ENCODE measurements around the gene FGF6. TPM values are rescaled to one million over a fixed set of nuclear protein-coding genes. Genes with fewer than 3 reads are reported as not detected.
A peak's percentile ranks its signal among the peaks of the same experiment; 100 is the strongest.
"Not testable (repeated sequence)": the region's sequence is repeated elsewhere in the genome, so short reads cannot be mapped to it uniquely, and the experiment has no call there.

The FGF6 gene
- not detected in 2 replicates for total RNA-seq

DNA sequence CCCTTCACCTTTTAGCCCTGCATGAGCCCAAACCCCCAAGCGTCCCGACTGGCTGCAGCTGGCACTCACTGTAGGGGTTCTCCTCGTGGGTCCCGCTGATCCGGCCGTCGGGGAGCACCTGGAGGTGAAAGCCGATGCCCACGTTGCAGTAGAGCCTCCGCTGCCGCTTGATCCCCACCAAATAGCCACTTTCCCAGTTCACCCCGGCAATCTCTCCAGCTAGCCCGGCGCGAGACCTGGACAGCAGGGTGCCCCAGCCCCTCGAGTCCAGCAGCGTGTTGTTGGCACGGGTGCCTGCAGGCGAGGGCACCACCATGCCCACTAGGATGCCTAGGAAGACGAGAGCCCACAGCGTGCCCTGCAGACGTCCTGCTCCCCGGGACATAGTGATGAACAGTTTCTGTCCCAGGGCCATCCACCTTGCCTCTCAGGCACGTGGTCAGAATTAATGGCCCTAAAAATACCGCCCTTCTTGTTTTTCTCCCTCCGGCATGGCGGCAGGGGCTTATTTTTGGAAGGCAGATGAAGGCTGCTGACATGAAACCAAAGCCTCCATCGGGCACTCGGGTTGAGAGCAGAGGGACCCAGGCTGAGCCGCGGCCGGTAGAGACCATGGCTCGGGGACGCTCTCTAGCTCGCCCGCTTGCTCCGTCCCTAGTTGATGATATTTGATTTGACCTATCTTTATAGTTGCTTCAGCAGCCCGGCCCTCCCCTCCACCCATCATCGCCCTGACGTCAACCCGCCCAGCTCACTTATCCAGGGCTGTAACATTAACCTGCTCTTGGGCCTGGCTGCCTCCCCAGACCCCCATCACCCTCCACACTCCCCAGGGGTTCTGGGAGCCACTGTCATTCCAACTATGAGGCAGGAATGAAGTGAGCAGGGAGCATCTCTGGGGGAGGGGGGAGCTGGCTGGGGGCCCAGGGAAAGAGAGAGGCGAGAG is at the start of gene FGF6:
Gene FGF6 (minus strand): TSS at position 660 of the 946 bp plus-strand sequence. CDS start 245 bp downstream, at position 415.
- DNase-seq (ENCODE audit: low read depth in 2 of 2), result no peak

DNA sequence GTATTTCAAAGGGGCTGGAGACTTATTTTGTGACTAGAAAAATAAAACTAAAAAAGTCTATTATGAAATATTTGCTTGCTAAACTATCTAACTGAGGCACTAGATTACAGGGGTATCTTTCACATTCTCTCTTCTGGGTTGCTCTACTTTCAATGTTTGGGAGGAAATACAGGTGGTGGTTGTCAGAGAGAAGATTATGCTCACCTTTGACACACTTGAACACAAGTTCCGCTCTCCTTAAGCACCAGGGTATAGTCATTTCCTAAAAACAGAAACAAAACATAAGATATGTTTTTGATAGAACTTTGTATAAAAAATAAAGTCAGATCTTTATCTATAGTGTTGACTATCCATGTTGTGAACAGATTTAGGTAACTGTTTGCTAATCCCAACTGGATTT is 45.4 kb upstream of the FGF6 start:
- DNase-seq (ENCODE audit: low read depth in 2 of 2), result peak in 1 of 2 donors; percentile 2

DNA sequence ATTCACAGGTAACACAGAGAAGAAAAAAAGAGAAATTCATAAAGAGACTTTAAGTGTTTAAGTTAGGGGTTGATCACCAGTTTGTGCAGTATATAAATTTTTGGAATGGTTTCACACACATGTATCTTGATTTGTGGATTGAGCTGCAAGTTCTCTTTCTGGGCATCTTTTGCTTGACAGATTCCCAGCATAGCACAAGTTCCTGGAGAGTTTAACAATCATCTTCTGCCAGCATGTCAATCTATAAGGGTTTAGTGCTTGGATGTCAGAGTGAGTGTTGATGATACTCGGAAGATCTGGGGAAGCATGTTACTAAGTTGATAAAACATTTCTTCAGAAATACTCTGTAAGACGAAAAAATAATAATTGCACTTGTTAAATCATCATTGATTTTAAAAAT is 43.9 kb upstream of the FGF6 start:
- no peak for DNase-seq (ENCODE audit: low read depth in 2 of 2)

DNA sequence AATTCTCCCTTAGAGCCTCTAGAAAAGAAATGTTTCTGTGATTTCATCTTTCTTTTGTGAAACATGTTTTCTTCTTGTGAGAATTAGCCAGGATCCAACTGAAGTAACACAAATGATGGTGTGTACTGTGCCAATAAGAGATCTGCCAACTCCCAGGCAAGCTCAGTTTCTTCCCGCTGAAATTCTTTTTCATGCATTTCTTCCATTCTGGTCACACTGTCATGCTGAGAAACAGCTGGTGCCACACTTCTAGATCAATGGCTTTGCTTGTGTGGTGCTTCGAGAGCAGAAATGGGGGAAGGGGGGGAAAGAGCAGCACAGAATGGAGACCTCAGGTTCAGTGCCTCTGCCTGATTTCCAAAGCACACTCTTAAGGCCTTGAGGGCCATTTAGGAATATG is 41.4 kb upstream of the FGF6 start:
- DNase-seq (ENCODE audit: low read depth in 2 of 2), result no peak

- no peak for DNase-seq (ENCODE audit: low read depth in 2 of 2)
Observed at GRCh38 chr12:4486049-4486699, 40.6 kb upstream of the FGF6 start.

DNA sequence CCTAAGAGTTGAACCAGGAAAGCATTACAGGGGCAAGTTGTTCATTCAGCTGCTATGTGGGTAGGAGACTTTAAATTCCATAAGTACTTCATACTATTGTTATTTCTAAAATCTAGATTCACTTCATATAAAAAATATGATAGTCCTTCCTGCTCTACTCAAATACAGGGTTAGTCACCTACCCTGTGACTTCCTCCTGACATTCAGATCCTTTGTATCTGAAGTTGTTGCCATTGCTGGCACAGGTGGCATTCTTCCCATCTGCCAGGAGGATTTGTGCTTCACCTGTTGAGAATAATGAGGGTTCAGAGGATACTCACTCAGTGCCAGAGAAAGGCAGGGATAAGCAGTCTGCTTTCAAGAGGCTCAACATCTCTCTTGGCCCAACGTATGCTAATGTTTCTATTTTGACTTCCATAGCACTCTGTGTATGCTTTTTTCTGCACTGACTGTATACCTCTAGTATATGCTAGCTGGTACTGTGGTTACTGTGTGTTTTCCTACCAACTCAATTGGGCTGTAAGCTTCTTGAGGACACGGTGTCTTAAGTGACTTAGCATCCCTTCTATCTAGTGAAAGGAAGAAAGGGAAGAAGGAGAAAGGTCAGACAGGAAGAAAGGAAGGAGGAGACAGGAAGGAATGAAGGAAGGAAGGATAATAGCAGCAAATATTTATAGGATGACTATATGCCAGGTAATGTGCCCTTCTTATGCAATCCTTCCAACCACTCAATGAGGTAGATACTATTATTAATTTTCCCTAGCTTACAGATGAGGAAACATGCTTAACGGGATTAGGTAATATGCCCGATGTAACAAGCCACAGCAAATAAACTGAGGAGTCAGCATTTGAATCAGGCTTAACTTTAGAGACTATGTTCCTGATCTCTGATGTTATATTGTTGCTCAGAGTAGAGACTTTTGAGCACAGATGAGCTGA is 38.5 kb upstream of the FGF6 start:
- peak; percentile 1 to 7 for DNase-seq (ENCODE audit: low read depth in 2 of 2)

- DNase-seq (ENCODE audit: low read depth in 2 of 2), result no peak
Observed at GRCh38 chr12:4482936-4483335, 37.3 kb upstream of the FGF6 start.

GRCh38 chr12:4478933-4479332 is 33.3 kb upstream of the FGF6 start:
- DNase-seq (ENCODE audit: low read depth in 2 of 2), result no peak

DNA sequence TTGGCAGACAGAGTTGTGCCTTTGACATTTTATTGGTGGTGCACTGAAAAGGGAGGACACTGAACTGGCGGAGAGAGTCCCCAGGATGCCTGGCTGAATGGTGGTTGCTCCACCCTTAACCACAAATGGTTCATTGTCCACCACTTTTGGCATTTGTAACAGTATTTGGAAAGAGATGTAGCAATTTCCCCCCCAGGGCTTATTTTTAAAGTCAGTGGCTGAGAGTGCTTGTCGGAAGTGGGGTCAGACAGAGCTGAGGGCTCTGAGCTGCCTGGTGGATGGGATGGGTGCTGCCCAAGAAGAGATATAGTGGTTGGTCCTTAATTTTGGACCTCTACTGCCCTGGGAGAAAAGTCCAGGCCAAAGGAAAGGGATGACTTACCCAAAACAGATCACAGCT is 31.5 kb upstream of the FGF6 start:
- DNase-seq (ENCODE audit: low read depth in 2 of 2), result no peak

DNA sequence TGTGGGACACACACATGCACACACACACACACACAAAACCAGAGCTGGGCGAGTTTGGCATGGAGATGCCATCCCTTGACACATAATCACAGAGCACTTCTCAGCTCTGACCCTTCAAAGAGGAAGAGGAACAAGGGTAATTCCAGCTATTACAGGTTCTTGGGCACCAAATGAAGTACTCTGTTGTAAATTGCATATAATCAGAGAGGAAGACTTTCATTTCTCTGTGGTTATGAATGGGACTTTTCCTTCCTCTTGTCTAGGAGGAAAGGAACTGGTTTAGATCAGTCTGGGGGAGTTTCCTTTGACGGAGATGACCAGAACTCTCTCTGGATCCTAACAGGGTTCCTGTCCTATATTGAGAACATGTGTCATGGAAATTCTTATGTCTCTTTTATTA is 26.4 kb upstream of the FGF6 start:
- DNase-seq (ENCODE audit: low read depth in 2 of 2), result no peak

GRCh38 chr12:4471256-4471655 is 25.6 kb upstream of the FGF6 start:
- no peak for DNase-seq (ENCODE audit: low read depth in 2 of 2)

GRCh38 chr12:4468994-4469393 is 23.4 kb upstream of the FGF6 start:
- no peak for DNase-seq (ENCODE audit: low read depth in 2 of 2)

- no peak for DNase-seq (ENCODE audit: low read depth in 2 of 2)
Observed at GRCh38 chr12:4460761-4461160, 15.1 kb upstream of the FGF6 start.

GRCh38 chr12:4455849-4456248 is 10.2 kb upstream of the FGF6 start:
- not testable (repeated sequence) for DNase-seq (ENCODE audit: low read depth in 2 of 2)

DNA sequence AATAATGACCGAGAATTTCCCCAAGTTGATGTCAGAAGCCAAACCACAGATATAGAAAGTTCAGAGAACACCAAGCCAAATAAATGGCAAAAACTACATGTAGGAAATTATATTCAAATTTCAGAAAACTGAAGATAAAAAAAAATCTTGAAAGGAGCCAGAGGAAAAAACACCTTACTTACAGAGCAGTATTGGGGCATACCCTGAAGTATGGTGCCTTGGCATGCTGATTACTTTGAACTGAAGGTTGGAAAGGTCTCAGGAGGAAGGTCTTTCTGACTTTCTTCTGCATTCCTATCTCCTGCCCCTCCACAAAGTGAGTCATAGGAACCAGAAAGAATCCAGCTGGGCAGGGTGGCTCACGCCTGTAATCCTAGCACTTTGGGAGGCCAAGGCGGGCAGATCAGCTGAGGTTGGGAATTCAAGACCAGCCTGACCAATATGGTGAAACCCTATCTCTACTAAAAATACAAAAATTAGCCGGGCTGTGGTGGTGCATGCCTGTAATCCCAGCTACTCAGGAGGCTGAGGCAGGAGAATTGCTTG is 8.8 kb upstream of the FGF6 start:
- DNase-seq (ENCODE audit: low read depth in 2 of 2), result no peak

GRCh38 chr12:4451694-4452093 is 6.1 kb upstream of the FGF6 start:
- DNase-seq (ENCODE audit: low read depth in 2 of 2), result no peak

- DNase-seq (ENCODE audit: low read depth in 2 of 2), result no peak
Observed at GRCh38 chr12:4450551-4451112, 5.0 kb upstream of the FGF6 start.

DNA sequence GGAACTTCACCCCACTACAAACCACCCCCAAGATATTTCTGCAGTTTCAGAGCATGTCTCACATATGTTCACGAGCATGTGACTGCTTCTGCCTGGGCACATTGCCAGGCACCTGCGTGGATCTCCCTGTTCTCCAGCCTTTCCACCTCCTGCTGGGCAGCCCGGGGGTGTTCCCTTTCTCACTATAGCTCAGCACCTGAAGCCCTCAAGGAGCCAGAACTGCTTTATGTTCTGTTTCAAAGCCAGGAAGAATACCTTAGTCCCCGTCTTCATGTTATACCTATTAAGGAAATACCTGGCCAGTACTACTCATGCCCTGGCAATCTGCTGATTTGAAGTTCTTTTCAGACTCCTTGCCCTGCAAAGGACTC is 4.2 kb upstream of the FGF6 start:
- DNase-seq (ENCODE audit: low read depth in 2 of 2), result no peak

GRCh38 chr12:4448943-4449850 is 3.6 kb upstream of the FGF6 start:
- DNase-seq (ENCODE audit: low read depth in 2 of 2), result no peak

DNA sequence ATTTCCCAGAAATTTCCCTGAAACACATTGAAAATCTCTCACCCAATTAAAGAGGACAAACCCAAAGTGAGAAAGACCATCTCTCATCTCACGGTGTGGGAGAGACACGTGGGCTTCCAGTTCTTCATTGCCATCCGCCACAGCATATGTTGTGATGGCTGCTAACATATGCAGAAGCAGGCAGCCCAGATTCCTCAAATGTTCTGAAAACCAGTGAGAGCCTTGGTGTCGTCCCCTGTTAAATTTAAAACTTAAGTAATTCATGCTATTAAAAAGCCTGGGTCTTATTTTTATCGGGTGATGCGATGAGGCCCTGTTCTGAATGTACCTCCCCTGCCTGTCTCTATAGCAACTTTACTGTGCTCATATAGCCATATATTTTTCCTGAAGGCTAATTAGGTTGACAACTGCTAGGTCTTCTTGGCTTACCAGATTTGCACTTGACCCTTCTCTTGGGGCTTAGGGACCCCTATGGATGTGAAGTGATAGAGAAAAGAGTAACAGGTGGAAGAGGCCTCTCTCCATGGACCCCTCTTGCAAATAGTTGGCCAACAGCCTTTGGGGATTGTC is 2.8 kb upstream of the FGF6 start:
- no peak for DNase-seq (ENCODE audit: low read depth in 2 of 2)
